Jurkat, Clone E6-1 (cell line): Measurements from ENCODE around the gene RTL10.
"Not testable (repeated sequence)": the region's sequence is repeated elsewhere in the genome, so short reads cannot be mapped to it uniquely, and the experiment has no call there.

Experiments
- DNase-seq: peaks from one replicate; pipeline ENCODE4 v3.0.0-alpha.2; 2011; ENCODE audit warnings: low read depth, low spot score
- H3K4me3 ChIP-seq: 2 replicates; pipeline ENCODE4 v1.5.1; 2011; ENCODE audit warnings: mild to moderate bottlenecking, low read length, control low read depth, moderate library complexity

RTL10 gene

GRCh38 chr22:19832476-19833108 lies 22.1 kb downstream of the RTL10 start:
- DNase-seq, result peak; percentile 22

GRCh38 chr22:19831979-19832378 lies 22.7 kb downstream of the RTL10 start:
- not testable (repeated sequence) for H3K4me3 ChIP-seq, DNase-seq

More at GRCh38 chr22:19832476-19833108, 22.1 kb downstream of the RTL10 start:
- H3K4me3 ChIP-seq, result no peak overlapping the region

GRCh38 chr22:19831016-19831415 lies 23.7 kb downstream of the RTL10 start:
- no peak for DNase-seq

GRCh38 chr22:19828035-19828401 lies 26.7 kb downstream of the RTL10 start:
- H3K4me3 ChIP-seq, result no peak overlapping the region
- no peak for DNase-seq

More at GRCh38 chr22:19831016-19831415, 23.7 kb downstream of the RTL10 start:
- no peak overlapping the region for H3K4me3 ChIP-seq

- DNase-seq, result no peak
- no peak overlapping the region for H3K4me3 ChIP-seq
These were observed 27.2 kb downstream of the RTL10 start for GRCh38 chr22:19827341-19828034.

- H3K4me3 ChIP-seq, result no peak overlapping the region
- no peak for DNase-seq
These were observed 28.1 kb downstream of the RTL10 start for GRCh38 chr22:19826619-19826950.

GRCh38 chr22:19825904-19826618 lies 28.6 kb downstream of the RTL10 start:
- no peak for DNase-seq
- H3K4me3 ChIP-seq, result no peak overlapping the region

GRCh38 chr22:19824926-19825339 lies 29.7 kb downstream of the RTL10 start:
- no peak for DNase-seq
- H3K4me3 ChIP-seq, result no peak overlapping the region

- peak; percentile 18 for DNase-seq
- H3K4me3 ChIP-seq, result no peak overlapping the region
These were observed 30.3 kb downstream of the RTL10 start for GRCh38 chr22:19824212-19824925.

GRCh38 chr22:19823902-19824211 lies 30.8 kb downstream of the RTL10 start:
- no peak for DNase-seq
- no peak overlapping the region for H3K4me3 ChIP-seq

GRCh38 chr22:19823191-19823901 lies 31.3 kb downstream of the RTL10 start:
- H3K4me3 ChIP-seq, result no peak overlapping the region
- DNase-seq, result no peak

GRCh38 chr22:19822301-19823117 lies 32.2 kb downstream of the RTL10 start:
- H3K4me3 ChIP-seq, result no peak overlapping the region
- no peak for DNase-seq

- H3K4me3 ChIP-seq, result no peak overlapping the region
- DNase-seq, result no peak
These were observed 33.0 kb downstream of the RTL10 start for GRCh38 chr22:19821523-19822300.

- H3K4me3 ChIP-seq, result no peak overlapping the region
- no peak for DNase-seq
These were observed 33.7 kb downstream of the RTL10 start for GRCh38 chr22:19820880-19821522.

- H3K4me3 ChIP-seq, result no peak overlapping the region
- DNase-seq, result no peak
These were observed 34.5 kb downstream of the RTL10 start for GRCh38 chr22:19819911-19820879.

- no peak for DNase-seq
- H3K4me3 ChIP-seq, result no peak overlapping the region
These were observed 35.3 kb downstream of the RTL10 start for GRCh38 chr22:19819208-19819910.
